HG03342 (cell line): ENCODE data around the gene PLCB1.

ENCODE experiments used
- ATAC-seq: cut with Tn5 transposase; IDR thresholded peaks from one replicate; pipeline ENCODE4 v1.9.1; 2021; ENCODE audit warnings: mild to moderate bottlenecking, moderate library complexity; ENCODE audit not compliant: unreplicated experiment

PLCB1 gene

DNA sequence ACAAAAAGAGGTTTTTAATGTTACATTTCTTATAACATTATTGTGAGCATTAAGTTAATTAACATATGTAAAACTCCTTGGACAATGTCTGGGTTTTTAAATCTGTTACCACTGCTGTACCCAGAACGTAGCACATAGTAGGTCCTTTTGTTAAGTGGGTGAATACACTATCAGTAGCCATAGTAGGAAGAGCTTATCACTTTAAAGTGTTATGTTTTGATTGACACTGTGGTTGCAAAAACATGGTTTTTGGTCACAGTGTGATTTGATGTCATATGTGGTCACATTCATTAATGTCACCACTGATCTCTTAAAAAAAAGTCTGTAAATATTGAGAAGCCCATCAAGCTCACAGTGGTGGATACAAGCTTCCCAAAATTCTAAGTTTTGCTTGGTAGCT is 160.7 kb downstream of the PLCB1 start:
- no peak for ATAC-seq

- ATAC-seq = no peak
These were observed 161.7 kb downstream of the PLCB1 start for GRCh38 chr20:8293750-8294149.

DNA sequence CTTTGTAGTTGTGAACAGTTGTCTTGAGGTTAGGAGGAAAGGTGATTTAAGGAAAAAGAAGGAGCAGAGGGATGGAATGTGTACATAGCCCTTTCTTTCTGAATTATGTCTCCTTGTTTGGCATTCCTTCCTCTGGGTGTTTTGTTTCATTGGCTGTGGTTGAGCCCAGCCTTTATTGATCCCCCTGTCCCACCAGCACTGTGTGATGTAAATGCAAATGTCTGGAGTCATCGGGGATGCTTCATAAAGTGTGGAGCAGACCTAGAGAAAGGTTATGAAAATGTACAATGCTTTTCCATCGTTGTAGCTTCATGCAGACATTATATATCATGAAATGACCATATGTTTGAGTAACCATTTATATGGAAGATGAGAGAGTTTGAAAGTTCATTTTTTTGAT is 164.5 kb downstream of the PLCB1 start:
- ATAC-seq = no peak

DNA sequence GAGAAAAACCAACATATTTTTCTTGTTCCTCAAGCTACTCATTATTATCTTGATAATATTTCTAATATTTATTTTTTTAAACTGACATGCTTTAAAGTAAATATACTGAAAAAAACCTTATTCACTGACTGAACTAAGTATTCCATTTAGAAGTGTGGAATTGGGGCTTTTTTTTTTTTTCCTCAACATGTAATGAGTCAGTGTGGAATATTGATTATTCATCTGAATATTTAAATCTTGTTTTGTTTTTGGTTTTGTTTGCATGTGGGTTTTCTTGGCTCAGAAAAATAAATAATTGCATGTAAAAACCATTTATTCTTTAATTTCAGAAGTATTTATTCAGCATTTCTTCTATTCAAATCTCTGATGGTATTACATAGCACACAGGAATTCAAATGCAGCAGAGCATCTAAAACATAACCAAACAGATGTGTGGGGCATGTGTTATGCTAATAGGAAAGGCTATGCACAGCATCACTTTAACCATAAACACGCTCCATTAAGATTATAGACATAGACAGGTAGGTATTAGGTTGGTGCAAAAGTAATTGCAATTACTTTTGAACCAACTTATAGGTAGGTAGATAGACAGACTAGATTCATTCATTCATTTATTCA is 166.5 kb downstream of the PLCB1 start:
- no peak for ATAC-seq

DNA sequence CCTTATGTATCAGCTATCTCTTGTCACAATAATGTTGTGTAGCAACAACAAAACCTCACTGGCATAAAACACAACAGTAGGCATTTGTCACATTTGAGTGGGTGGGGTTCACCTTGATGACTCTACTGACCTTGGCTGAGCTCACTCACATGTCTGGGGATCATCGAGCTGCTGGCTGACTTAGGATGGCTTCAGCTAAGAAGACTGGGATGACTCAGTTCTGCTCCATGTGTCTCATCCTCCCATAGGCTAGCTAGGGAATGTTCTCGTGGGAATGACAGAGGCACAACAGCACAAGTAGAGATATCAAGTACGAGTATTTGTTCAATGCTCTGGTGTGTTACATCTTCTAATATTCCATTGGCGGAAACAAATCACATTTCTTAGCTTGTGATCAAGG is 167.9 kb downstream of the PLCB1 start:
- ATAC-seq = no peak

DNA sequence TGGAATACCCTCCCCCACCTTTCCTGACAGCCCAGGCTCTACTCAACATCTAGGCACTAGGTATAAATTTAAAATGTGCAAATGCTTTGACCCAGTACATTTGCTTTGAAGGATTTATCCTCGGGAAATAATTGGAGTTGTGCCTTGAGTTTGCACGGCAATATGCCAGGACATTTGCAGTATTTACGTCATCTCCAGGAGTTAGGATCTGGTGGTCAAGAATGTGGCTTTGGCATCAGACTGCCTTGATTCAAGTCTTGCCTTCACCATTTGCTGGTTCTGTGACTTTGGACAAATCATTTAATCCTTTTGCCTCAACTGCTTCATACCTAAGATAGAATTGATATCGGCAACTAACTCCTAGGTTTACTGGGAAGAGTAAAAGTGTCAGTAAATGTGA is 169.6 kb downstream of the PLCB1 start:
- ATAC-seq = no peak

DNA sequence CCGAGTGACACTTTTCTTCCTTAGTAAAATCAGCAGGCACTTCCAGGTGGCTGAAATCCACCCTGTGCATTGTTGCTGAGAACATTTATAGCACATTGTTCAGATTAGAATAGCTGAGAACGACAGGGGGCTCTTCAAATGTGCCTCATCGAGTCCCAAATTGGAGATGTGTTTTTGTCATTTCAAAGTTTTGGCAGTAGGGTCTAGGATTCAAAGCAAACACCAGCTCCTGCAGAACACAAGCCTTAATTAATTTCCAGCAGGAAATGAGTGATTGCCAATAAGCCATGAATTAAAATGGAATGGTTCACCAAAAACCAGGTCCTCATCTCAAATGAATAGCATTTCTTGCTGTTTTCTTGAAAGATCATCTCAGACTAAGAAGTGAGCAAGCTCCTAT is 171.6 kb downstream of the PLCB1 start:
- no peak for ATAC-seq

DNA sequence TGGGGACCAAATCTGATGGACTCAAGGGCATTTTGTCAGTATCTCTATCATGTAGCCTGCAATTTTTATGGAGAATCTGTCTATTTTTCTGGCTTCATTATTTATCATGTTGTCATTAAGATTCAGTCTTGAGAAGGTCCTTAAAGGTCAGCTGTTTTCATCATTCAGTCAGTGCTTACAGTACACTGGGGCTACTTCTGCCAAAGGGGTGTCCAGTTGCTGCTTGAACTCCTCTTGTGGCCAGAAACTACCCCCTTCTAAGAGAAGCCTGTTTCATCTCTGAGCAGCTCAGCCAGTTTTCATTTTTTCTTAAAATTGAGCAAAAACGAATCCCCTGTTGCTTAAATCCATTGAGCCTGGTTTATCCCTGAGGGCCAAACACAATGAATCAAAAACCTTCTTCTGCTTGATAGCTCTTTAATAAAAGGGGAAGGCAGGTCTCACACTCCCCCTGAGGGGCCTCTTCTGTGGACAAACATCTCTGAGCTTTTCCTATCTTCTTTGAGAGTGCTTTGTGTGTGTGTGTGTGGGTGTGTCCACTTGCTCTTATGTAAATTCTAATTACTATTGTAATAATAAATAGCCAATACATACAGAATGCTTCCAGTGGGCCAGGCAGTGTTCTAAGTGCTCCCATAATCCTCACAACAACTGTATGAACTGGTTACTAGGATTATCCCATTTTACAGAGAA is 172.2 kb downstream of the PLCB1 start:
- ATAC-seq = no peak

GRCh38 chr20:8305449-8305978 is 173.4 kb downstream of the PLCB1 start:
- ATAC-seq = peak; percentile 95

DNA sequence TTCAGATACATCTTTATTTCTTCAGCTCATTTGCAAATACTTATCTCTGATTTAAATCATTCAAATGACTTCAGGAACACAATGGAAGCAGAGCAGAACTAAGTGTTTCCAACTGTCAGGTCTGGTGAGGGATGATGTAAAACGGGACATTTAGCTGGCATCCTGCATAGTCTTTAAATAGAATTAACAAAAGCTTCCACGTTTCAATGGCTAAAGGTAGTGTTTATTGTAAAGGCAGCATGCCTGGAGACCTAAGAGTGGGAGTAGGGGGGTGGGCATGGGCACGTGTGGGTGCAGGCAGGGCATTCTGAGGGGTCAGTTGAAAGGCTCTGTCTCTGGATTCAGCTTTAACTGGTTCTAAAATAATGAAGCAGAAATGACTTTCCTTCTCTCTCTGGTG is 174.9 kb downstream of the PLCB1 start:
- no peak for ATAC-seq

- no peak for ATAC-seq
These were observed 177.6 kb downstream of the PLCB1 start for GRCh38 chr20:8309634-8310033.

DNA sequence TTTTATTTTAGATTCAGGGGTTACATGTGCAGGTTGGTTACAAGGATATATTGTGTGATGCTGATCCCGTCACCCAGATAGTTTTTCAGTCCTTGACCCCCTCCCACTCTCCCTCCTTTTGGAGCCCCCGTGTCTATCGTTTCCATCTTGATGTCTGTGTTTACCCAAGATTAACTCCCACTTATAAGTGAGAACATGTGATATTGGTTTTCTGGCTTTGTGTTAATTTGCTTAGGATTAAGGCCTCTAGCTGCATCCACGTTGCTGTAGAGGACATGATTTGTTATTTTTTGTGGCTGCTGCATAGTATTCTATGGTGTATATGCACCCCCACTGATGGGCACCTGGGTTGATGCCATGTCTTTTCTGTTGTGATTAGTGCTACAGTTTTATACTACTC is 178.6 kb downstream of the PLCB1 start:
- ATAC-seq = no peak

GRCh38 chr20:8313073-8313472 is 181.0 kb downstream of the PLCB1 start:
- no peak for ATAC-seq

- no peak for ATAC-seq
These were observed 183.8 kb downstream of the PLCB1 start for GRCh38 chr20:8315639-8316573.

- no peak for ATAC-seq
These were observed 185.4 kb downstream of the PLCB1 start for GRCh38 chr20:8317448-8317847.

- no peak for ATAC-seq
These were observed 187.0 kb downstream of the PLCB1 start for GRCh38 chr20:8318965-8319625.

DNA sequence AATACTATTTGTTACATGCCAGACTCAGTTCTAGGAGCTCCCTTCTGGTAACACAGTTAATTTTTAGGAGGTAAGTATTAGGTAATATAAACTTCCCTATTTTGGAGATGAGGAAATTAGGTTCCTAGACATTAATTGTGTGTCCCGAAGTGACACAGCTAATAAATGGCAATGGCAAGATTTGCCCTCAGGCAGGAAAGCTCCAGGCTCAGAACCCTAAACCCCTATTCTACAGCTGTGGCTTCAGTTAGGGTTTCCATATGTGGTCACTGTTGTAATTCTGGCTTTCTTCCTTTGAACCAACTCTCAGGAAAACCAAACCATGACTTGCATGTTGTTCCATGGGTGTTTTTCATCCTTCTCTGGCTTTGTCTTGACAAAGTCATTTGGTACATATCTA is 188.2 kb downstream of the PLCB1 start:
- no peak for ATAC-seq

DNA sequence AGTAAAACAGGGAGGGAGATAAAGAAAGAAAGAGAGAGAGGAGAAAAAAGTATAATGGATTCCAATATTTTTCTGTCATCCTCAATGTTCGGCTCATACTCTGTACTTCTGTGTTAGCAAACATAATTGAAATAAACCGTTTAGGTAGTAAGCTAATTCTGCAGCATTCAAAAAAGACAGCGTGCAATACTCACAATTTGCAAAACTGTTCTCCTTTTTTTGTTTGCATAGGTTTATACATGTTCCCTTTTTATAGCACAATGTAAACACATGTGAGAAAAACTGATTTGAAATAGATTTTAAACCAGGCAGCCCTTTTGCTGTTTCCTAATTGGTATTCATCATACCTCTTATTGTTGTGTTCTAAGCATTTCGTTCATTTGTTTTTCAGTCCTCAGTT is 188.9 kb downstream of the PLCB1 start:
- no peak for ATAC-seq

- ATAC-seq = no peak
These were observed 190.7 kb downstream of the PLCB1 start for GRCh38 chr20:8322662-8323217.

GRCh38 chr20:8326191-8326590 is 194.1 kb downstream of the PLCB1 start:
- ATAC-seq = no peak

DNA sequence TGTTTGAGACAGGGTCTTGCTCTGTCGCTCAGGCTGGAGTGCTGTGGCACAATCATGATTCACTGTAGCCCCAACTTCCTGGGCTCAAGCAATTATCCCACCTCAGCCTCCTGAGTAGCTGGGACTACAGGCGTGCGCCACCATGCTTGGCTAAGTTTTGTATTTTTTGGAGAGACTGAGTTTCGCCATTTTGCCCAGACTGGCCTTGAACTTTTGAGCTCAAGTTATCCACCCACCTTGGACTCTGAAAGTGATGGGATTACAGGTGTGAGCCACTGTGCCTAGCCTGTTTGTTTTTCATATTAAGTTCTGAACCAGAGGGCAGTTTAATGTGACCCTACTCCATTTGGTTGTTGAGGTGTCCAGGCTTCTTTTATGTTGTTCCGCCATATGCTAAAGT is 194.8 kb downstream of the PLCB1 start:
- no peak for ATAC-seq
